Endothelial cell of umbilical vein (primary cell): ENCODE results near the gene TBCD. TPM values are rescaled to one million over a fixed set of nuclear protein-coding genes. Genes with fewer than 3 reads are reported as not detected.

Experiments used
- BruUV-seq: library from RNA; stranded (reverse); fragments of 400-500 nt; replicated peaks from 2 replicates; lab custom pipeline; 2021; lab: Mats Ljungman, UMichigan
- CTCF ChIA-PET: fragments of 300-600, 350-600 bp; sonication (Branson Sonifier 250); formaldehyde crosslinking; loops from one replicate; lab custom pipeline; 2021; ENCODE audit warnings: antibody characterized with exemption, inconsistent platforms; lab: Charles Lee
- POLR2A ChIA-PET: fragments of 300-600, 350-600 bp; sonication (Branson Sonifier 250); formaldehyde crosslinking; loops from one replicate; lab custom pipeline; 2021; ENCODE audit warnings: antibody characterized with exemption, inconsistent platforms; lab: Charles Lee
- DNase-seq: peaks from one replicate; pipeline ENCODE4 v3.0.0-alpha.2; 2011; ENCODE audit warnings: low read depth, low spot score
- FAIRE-seq: peaks from 2 replicates; lab custom pipeline; 2011; peaks lifted over from hg19 to GRCh38; lab: Jason Lieb, UNC
- H2AFZ ChIP-seq: 2 replicates; pipeline ENCODE4 v1.6.0; 2012; ENCODE audit warnings: low read depth, low read length, control low read depth, inconsistent platforms
- H3K27ac ChIP-seq: 2 replicates; pipeline ENCODE4 v1.5.1; 2011; ENCODE audit warnings: low read depth, mild to moderate bottlenecking, control low read depth, low read length, moderate library complexity; ENCODE audit not compliant: insufficient read depth
- H3K27me3 ChIP-seq, 2 experiments: 2 replicates each; pipeline versions ENCODE4 v1.6.0 to v1.6.1; 2011; ENCODE audit warnings: low read length in 2 of 2, mixed read lengths in 1 of 2; ENCODE audit not compliant: control insufficient read depth in 2 of 2, insufficient read depth in 2 of 2
- H3K36me3 ChIP-seq, 2 experiments: 2 replicates in 1 of 2; 3 replicates in 1 of 2; pipeline ENCODE4 v1.5.1; 2011; ENCODE audit warnings: low read length in 2 of 2, mild to moderate bottlenecking in 1 of 2, moderate library complexity in 1 of 2; ENCODE audit not compliant: control insufficient read depth in 2 of 2, insufficient read depth in 2 of 2; ENCODE audit errors: extremely low read depth in 1 of 2
- H3K4me1 ChIP-seq: 3 replicates; pipeline ENCODE4 v1.5.1; 2011; ENCODE audit warnings: mild to moderate bottlenecking, low read length; ENCODE audit not compliant: control insufficient read depth, insufficient read depth; ENCODE audit errors: extremely low read depth
- H3K4me2 ChIP-seq: 2 replicates; pipeline ENCODE4 v1.6.1; 2011; ENCODE audit warnings: low read length, control low read depth, mixed read lengths; ENCODE audit not compliant: insufficient read depth
- H3K4me3 ChIP-seq, 3 experiments: fragments of 200-600 bp in 1 of 3; sonication (generic), shearing (Covaris generic) in 1 of 3; replicated peaks in 1 of 3; 2 replicates each; pipeline ENCODE4 v1.5.1; 2011 to 2016; ENCODE audit warnings: control low read depth in 3 of 3, low read length in 3 of 3, mild to moderate bottlenecking in 2 of 3, inconsistent platforms in 1 of 3, low read depth in 1 of 3, moderate library complexity in 1 of 3; ENCODE audit not compliant: insufficient read depth in 1 of 3
- H3K79me2 ChIP-seq: 2 replicates; pipeline ENCODE4 v1.6.0; 2012; ENCODE audit warnings: low read length, inconsistent platforms; ENCODE audit not compliant: control insufficient read depth, insufficient read depth
- H3K9ac ChIP-seq: replicated peaks from 2 replicates; pipeline ENCODE3; 2011; ENCODE audit warnings: low read length, control low read depth; ENCODE audit not compliant: insufficient read depth; ENCODE audit errors: extremely low read depth
- H3K9me1 ChIP-seq: replicated peaks from 3 replicates; pipeline ENCODE4 v1.6.0; 2011; ENCODE audit warnings: mild to moderate bottlenecking, low read length; ENCODE audit not compliant: control insufficient read depth, insufficient read depth; ENCODE audit errors: extremely low read depth
- H3K9me3 ChIP-seq: replicated peaks from 2 replicates; pipeline ENCODE4 v1.5.1; 2012; ENCODE audit warnings: low read length, inconsistent platforms; ENCODE audit not compliant: control insufficient read depth, insufficient read depth
- H4K20me1 ChIP-seq: replicated peaks from 2 replicates; pipeline ENCODE3; 2011; ENCODE audit warnings: mild to moderate bottlenecking, low read length; ENCODE audit not compliant: control insufficient read depth, insufficient read depth; ENCODE audit errors: extremely low read depth
- EZH2 ChIP-seq: IDR thresholded peaks from 2 replicates; pipeline ENCODE4 v1.6.1; 2012; ENCODE audit warnings: borderline replicate concordance, low read depth, mild to moderate bottlenecking, moderate library complexity, low read length, inconsistent platforms; ENCODE audit not compliant: severe bottlenecking
- FOS ChIP-seq: IDR thresholded peaks from 2 replicates; pipeline ENCODE4 v1.6.1; 2011; ENCODE audit warnings: mild to moderate bottlenecking, low read length, moderate library complexity, borderline replicate concordance; ENCODE audit not compliant: insufficient read depth
- GATA2 ChIP-seq: IDR thresholded peaks from 2 replicates; pipeline ENCODE4 v1.7.0; 2011; ENCODE audit warnings: low read depth, mild to moderate bottlenecking, moderate library complexity, mixed read lengths, low read length; ENCODE audit not compliant: insufficient read length, insufficient read depth
- JUN ChIP-seq: IDR thresholded peaks from 2 replicates; pipeline ENCODE4 v1.6.1; 2011; ENCODE audit warnings: borderline replicate concordance, low read depth; ENCODE audit not compliant: insufficient read length, insufficient read depth
- POLR2AphosphoS5 ChIP-seq: IDR thresholded peaks from 2 replicates; pipeline ENCODE4 v1.6.1; 2012; ENCODE audit warnings: low read depth, mild to moderate bottlenecking, control low read depth, low read length, moderate library complexity; ENCODE audit not compliant: insufficient read depth
- dilution Hi-C: fragments of 300-500 bp; cut with MboI; formaldehyde crosslinking; loops from one replicate; pipeline ENCODE4 v1.15.0; 2019; ENCODE audit warnings: low sequenced_read_pairs; ENCODE audit not compliant: extremely low pct_ligation_motif_present
- intact Hi-C: fragments of 100-400 bp; cut with micrococcal nuclease; formaldehyde crosslinking; loops from one replicate; pipeline ENCODE4 v1.10.0; 2022
- polyA plus RNA-seq, 4 experiments: library from polyadenylated mRNA; depleted of rRNA in 3 of 4; stranded (reverse) in 3 of 4; unstranded in 1 of 4; fragments of >200 nt; gene quantifications; 2 replicates each; pipeline versions ENCODE4 v1.2.1 to v1.2.3, GENCODE V29; 2011 to 2012; ENCODE audit warnings: missing spikeins in 1 of 4
- total RNA-seq: library from RNA; stranded (reverse); gene quantifications from 2 replicates; pipeline ENCODE4 v1.2.3, GENCODE V29; 2021
- TF ChIP-seq, protein P1 (sequence below): IDR thresholded peaks from 2 replicates; pipeline ENCODE4 v1.6.1; 2011; ENCODE audit not compliant: insufficient read depth, insufficient read length
- TF ChIP-seq, protein P2 (sequence below), 2 donors: IDR thresholded peaks; 1 replicate in 1 of 2; 2 replicates in 1 of 2; pipeline ENCODE4 v1.5.1; 2011; ENCODE audit warnings: low read length in 2 of 2, mild to moderate bottlenecking in 2 of 2, moderate library complexity in 2 of 2, control low read depth in 1 of 2, inconsistent platforms in 1 of 2, low read depth in 1 of 2; ENCODE audit not compliant: insufficient read depth in 1 of 2; ENCODE audit errors: extremely low read depth in 1 of 2

The TBCD gene
- total and polyA plus RNA-seq, 2 donors (not counting 3 experiments of a cell fraction or from before 2014, with no cell fraction given): 121 to 145 TPM

DNA sequence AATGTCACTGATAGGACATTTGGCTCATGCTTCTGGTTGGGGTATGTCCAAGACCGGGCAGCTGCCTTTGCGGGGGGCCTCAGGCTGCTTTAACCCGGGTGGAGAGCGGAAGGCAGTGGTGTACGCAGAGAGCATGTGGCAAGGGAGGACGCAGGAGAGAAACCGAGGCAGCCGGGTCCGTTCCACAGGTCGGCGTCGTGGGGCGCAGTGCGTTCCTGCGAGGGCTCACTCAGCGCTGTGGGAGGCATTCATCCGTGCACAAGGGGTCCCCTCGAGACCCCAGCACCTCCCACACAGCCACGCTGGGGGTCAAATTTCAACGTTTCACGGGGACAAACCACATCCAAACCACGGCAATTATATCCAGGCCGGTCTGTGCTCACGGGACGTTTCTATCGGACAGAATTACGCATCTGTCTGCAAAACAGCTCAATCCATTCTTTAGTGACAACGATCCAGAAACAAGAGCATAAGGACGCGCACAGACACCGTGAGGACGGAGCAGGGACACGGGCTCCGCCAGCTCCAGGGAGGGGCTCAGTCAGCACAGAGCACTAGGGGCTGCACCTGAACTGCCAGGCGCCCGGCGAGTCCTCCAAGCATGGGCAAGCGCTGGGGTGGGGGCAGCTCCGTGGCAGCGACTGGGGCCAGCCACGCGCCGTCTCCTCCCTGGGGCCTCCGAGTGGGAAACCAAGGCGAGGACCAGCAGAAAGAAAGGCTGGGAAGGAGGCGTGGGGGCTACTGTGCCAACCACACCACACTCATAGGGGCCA, 219.1 kb downstream of the TBCD start:
- H3K4me3 ChIP-seq: no peak overlapping the region
- no peaks in the 10 kb centered on the region for H3K9me3 ChIP-seq
- no peak overlapping the region for H3K27ac ChIP-seq
- H3K27me3 ChIP-seq: no peaks in the 10 kb centered on the region
- ChIA-PET CTCF (no interaction called here), POLR2A (no interaction called here)
- no peak for TF ChIP-seq EZH2
- TF ChIP-seq POLR2AphosphoS5: no peak
- TF ChIP-seq JUN: no peak
- TF ChIP-seq FOS: no peak
- TF ChIP-seq, protein P1, sequence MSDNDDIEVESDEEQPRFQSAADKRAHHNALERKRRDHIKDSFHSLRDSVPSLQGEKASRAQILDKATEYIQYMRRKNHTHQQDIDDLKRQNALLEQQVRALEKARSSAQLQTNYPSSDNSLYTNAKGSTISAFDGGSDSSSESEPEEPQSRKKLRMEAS: no peak
- no peak for TF ChIP-seq GATA2
- TF ChIP-seq, protein P2, sequence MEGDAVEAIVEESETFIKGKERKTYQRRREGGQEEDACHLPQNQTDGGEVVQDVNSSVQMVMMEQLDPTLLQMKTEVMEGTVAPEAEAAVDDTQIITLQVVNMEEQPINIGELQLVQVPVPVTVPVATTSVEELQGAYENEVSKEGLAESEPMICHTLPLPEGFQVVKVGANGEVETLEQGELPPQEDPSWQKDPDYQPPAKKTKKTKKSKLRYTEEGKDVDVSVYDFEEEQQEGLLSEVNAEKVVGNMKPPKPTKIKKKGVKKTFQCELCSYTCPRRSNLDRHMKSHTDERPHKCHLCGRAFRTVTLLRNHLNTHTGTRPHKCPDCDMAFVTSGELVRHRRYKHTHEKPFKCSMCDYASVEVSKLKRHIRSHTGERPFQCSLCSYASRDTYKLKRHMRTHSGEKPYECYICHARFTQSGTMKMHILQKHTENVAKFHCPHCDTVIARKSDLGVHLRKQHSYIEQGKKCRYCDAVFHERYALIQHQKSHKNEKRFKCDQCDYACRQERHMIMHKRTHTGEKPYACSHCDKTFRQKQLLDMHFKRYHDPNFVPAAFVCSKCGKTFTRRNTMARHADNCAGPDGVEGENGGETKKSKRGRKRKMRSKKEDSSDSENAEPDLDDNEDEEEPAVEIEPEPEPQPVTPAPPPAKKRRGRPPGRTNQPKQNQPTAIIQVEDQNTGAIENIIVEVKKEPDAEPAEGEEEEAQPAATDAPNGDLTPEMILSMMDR (IDR thresholded peaks at IDR 0.05; ENCODE audit: extremely low read depth in 1 of 2, insufficient read depth in 1 of 2, low read depth in 1 of 2, low read length in 2 of 2): no peak
- no peak overlapping the region for H2AFZ ChIP-seq
- no peaks in the 10 kb centered on the region for H3K9me1 ChIP-seq
- no TSS peak for BruUV-seq
- no peaks in the 10 kb centered on the region for H4K20me1 ChIP-seq
- intact Hi-C loops: no loop called here
- FAIRE-seq: no peak
- dilution Hi-C loops: no loop called here
- no peaks in the 10 kb centered on the region for H3K36me3 ChIP-seq
- H3K79me2 ChIP-seq: no peaks in the 10 kb centered on the region
- H3K4me2 ChIP-seq: no peak overlapping the region
- H3K4me1 ChIP-seq: no peaks in the 10 kb centered on the region
- DNase-seq: no peak
- H3K9ac ChIP-seq: no peak overlapping the region
